Activated CD8-positive, alpha-beta T cell treated with anti-CD3 and anti-CD28 coated beads for 36 hours (primary cell): Measurements from ENCODE around the gene NRXN3. TPM values are rescaled to one million over a fixed set of nuclear protein-coding genes. Genes with fewer than 3 reads are reported as not detected.

Source experiments
- ATAC-seq: fragments of 200-7000 bp; cut with Tn5 transposase; one replicate; pipeline ENCODE4 v1.10.0; 2021; ENCODE audit warnings: mild to moderate bottlenecking, moderate library complexity
- CTCF ChIA-PET: fragments of 350-600 bp; sonication (Branson Sonifier 250); formaldehyde crosslinking; loops from one replicate; lab custom pipeline; 2021; ENCODE audit warnings: antibody characterized with exemption; lab: Charles Lee
- POLR2A ChIA-PET: fragments of 350-600 bp; sonication (Branson Sonifier 250); formaldehyde crosslinking; loops from one replicate; lab custom pipeline; 2021; ENCODE audit warnings: antibody characterized with exemption; lab: Charles Lee
- DNase-seq: peaks from one replicate; pipeline ENCODE4 v3.0.0-alpha.2; 2020
- H3K27ac Mint-ChIP-seq: one replicate; pipeline ENCODE4 v1.8.0; 2021; ENCODE audit warnings: mild to moderate bottlenecking, mixed read lengths
- H3K27me3 Mint-ChIP-seq: one replicate; pipeline ENCODE4 v1.8.0; 2021; ENCODE audit warnings: mixed read lengths
- H3K36me3 Mint-ChIP-seq: one replicate; pipeline ENCODE4 v1.8.0; 2021; ENCODE audit warnings: low read depth, mixed read lengths
- H3K4me1 Mint-ChIP-seq: one replicate; pipeline ENCODE4 v1.8.0; 2021; ENCODE audit warnings: low read depth, mixed read lengths
- H3K4me3 Mint-ChIP-seq: one replicate; pipeline ENCODE4 v1.8.0; 2021; ENCODE audit warnings: mild to moderate bottlenecking, moderate library complexity, mixed read lengths
- H3K9me3 Mint-ChIP-seq: one replicate; pipeline ENCODE4 v1.8.0; 2021; ENCODE audit warnings: mixed read lengths
- CTCF ChIP-seq: fragments of 200-600 bp; IDR thresholded peaks from one replicate; pipeline ENCODE4 v1.8.0; 2022; ENCODE audit warnings: antibody characterized with exemption, mild to moderate bottlenecking
- intact Hi-C: fragments of 100-400 bp; cut with micrococcal nuclease; formaldehyde crosslinking; loops from one replicate; pipeline ENCODE4 v1.10.0; 2022
- total RNA-seq, 2 experiments: library from RNA; stranded (reverse); gene quantifications; one replicate each; pipeline ENCODE4 v1.2.3, GENCODE V29; 2021

The NRXN3 gene
- total RNA-seq, 2 experiments from 2014 or later, result not detected

- CTCF ChIA-PET, result no interaction called here
- Mint-ChIP-seq H3K4me3 (no peak overlapping the region), H3K36me3 (no peaks in the 10 kb centered on the region)
Observed at GRCh38 chr14:79050787-79051727, 880.9 kb downstream of the NRXN3 start.

GRCh38 chr14:79051742-79052141 is 881.6 kb downstream of the NRXN3 start:
- POLR2A ChIA-PET, result no interaction called here
- CTCF ChIA-PET, result no interaction called here
- TF ChIP-seq CTCF, result no peak
- ATAC-seq (no peak), DNase-seq (no peak)
- Mint-ChIP-seq H3K36me3 (no peaks in the 10 kb centered on the region), H3K27me3 (no peaks in the 10 kb centered on the region), H3K4me3 (no peak overlapping the region), H3K4me1 (no peaks in the 10 kb centered on the region), H3K9me3 (peaks cover 3% of the 10 kb centered on the region), H3K27ac (no peak overlapping the region)
- intact Hi-C loops, result no loop called here

More at GRCh38 chr14:79050787-79051727, 880.9 kb downstream of the NRXN3 start:
- DNase-seq (no peak), ATAC-seq (no peak)
- H3K4me1 Mint-ChIP-seq, result no peaks in the 10 kb centered on the region
- no peaks in the 10 kb centered on the region for H3K27me3 Mint-ChIP-seq
- TF ChIP-seq CTCF, result no peak
- peaks cover 3% of the 10 kb centered on the region for H3K9me3 Mint-ChIP-seq
- intact Hi-C loops, result no loop called here
- no peak overlapping the region for H3K27ac Mint-ChIP-seq
- POLR2A ChIA-PET, result no interaction called here

- peaks cover 3% of the 10 kb centered on the region for H3K9me3 Mint-ChIP-seq
- no peaks in the 10 kb centered on the region for H3K4me1 Mint-ChIP-seq
- H3K4me3 Mint-ChIP-seq, result no peak overlapping the region
- H3K36me3 Mint-ChIP-seq, result no peaks in the 10 kb centered on the region
- no peak overlapping the region for H3K27ac Mint-ChIP-seq
- CTCF ChIA-PET, result no interaction called here
- ATAC-seq (no peak), DNase-seq (no peak)
- POLR2A ChIA-PET, result no interaction called here
- intact Hi-C loops, result no loop called here
- no peak for TF ChIP-seq CTCF
- H3K27me3 Mint-ChIP-seq, result no peaks in the 10 kb centered on the region
Observed at GRCh38 chr14:79056879-79057278, 886.7 kb downstream of the NRXN3 start.

GRCh38 chr14:79057333-79057732 is 887.2 kb downstream of the NRXN3 start:
- Mint-ChIP-seq H3K4me1 (no peaks in the 10 kb centered on the region), H3K9me3 (peaks cover 3% of the 10 kb centered on the region), H3K27ac (no peak overlapping the region), H3K4me3 (no peak overlapping the region), H3K27me3 (no peaks in the 10 kb centered on the region), H3K36me3 (no peaks in the 10 kb centered on the region)
- ATAC-seq, result no peak
- POLR2A ChIA-PET, result no interaction called here
- CTCF ChIA-PET, result no interaction called here
- intact Hi-C loops, result no loop called here
- no peak for DNase-seq
- TF ChIP-seq CTCF, result no peak

GRCh38 chr14:79062226-79062625 is 892.1 kb downstream of the NRXN3 start:
- ATAC-seq (no peak), DNase-seq (no peak)
- H3K27ac Mint-ChIP-seq, result no peak overlapping the region
- CTCF ChIA-PET, result interaction anchor here (1.4 kb wide), 1 partner anchor 9 kb away, joined by 4 read pairs; no protein-coding TSS in a partner anchor
- no peaks in the 10 kb centered on the region for H3K36me3 Mint-ChIP-seq
- H3K9me3 Mint-ChIP-seq, result no peaks in the 10 kb centered on the region
- no peaks in the 10 kb centered on the region for H3K27me3 Mint-ChIP-seq
- no peak overlapping the region for H3K4me3 Mint-ChIP-seq
- POLR2A ChIA-PET, result no interaction called here
- no peaks in the 10 kb centered on the region for H3K4me1 Mint-ChIP-seq
- intact Hi-C loops, result no loop called here
- TF ChIP-seq CTCF, result no peak
